ENCODE data around the gene CA5A.
"Not testable (repeated sequence)": the region's sequence is repeated elsewhere in the genome, so short reads cannot be mapped to it uniquely, and the experiment has no call there.

DNA sequence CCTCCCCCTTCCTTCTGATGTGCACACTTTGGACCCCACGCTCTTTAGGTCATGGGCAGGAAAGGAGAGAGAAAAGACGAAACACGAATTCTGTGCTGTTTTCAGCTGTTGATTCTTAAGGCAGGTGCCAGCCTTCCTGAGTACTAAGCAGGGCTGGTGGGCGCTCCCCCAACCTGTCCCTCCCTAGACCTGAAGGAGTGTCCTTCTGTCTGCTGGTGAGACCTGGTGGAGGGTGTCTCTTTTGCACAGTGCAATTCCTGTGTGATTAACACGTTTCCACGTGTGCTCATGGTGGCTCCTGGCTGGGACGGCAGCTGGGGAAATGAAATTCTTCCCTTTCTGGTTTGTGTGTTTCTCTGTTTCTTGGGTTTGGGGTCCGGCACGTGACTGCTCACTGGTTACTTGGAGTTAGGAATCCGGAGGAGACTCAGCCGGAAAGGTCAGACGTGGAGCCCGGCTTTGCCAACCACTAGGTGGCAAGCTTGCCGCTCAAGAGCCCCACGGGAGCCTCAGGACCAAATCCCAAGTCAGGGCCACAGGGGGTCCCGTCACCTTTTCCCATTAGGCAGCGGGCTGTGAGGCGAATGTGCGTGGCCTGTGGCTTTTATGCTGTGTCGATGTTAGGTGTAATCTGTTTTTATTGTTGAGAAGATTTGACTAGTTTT lies 46.9 kb upstream of the CA5A start:
- not testable (repeated sequence) for TF ChIP-seq EZH2 (IDR thresholded peaks at IDR 0.05); POLR2AphosphoS5 (IDR thresholded peaks at IDR 0.05; ENCODE audit: borderline replicate concordance, low read depth, low read length)
